ENCODE measurements around the gene CMSS1. TPM values are rescaled to one million over a fixed set of nuclear protein-coding genes. Genes with fewer than 3 reads are reported as not detected.
A peak's percentile ranks its signal among the peaks of the same experiment; 100 is the strongest.

CMSS1 gene
- total RNA-seq, 1 donor from 2014 or later, result 9.2 TPM

DNA sequence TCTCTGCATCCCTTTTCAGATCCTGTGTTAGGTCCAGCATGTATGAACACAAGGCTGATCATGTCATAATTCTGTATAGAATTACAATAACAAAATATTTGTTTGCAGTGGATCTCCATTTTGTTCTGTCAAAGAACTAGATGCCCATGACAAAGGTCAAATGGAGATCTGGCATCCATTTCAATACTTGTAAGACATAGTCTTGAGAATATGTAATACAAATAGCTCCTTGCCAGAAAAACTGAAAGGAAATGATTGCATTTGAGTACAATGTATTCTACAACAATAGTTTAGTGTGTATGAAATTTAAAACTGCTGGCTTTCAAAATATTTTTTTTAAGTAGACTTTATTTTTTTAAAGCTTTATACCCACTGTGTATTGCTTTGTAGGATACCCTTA lies 101.1 kb downstream of the CMSS1 start:
- no peaks in the 10 kb centered on the region for H3K9me3 ChIP-seq
- H3K27ac ChIP-seq, result no peak overlapping the region
- H3K4me1 ChIP-seq, result peaks cover 0 to 22% of the 10 kb centered on the region in 2 donors
- TF ChIP-seq, protein P1, sequence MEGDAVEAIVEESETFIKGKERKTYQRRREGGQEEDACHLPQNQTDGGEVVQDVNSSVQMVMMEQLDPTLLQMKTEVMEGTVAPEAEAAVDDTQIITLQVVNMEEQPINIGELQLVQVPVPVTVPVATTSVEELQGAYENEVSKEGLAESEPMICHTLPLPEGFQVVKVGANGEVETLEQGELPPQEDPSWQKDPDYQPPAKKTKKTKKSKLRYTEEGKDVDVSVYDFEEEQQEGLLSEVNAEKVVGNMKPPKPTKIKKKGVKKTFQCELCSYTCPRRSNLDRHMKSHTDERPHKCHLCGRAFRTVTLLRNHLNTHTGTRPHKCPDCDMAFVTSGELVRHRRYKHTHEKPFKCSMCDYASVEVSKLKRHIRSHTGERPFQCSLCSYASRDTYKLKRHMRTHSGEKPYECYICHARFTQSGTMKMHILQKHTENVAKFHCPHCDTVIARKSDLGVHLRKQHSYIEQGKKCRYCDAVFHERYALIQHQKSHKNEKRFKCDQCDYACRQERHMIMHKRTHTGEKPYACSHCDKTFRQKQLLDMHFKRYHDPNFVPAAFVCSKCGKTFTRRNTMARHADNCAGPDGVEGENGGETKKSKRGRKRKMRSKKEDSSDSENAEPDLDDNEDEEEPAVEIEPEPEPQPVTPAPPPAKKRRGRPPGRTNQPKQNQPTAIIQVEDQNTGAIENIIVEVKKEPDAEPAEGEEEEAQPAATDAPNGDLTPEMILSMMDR (IDR thresholded peaks at IDR 0.05), result no peak
- no peaks in the 10 kb centered on the region for H3K36me3 ChIP-seq
- no peak overlapping the region for H3K4me3 ChIP-seq
- no peak for DNase-seq (ENCODE audit: low spot score in 2 of 2)
- H3K27me3 ChIP-seq, result no peaks in the 10 kb centered on the region
- intact Hi-C loops (cut with DNase I), result no loop called here

- Histone ChIP-seq H3K4me3 (no peak overlapping the region), H3K27ac (peak overlapping the region; percentile 36 to 83), H3K27me3 (no peaks in the 10 kb centered on the region), H3K9me3 (no peaks in the 10 kb centered on the region), H3K4me1 (peaks cover 0 to 22% of the 10 kb centered on the region in 2 donors), H3K36me3 (no peaks in the 10 kb centered on the region)
- DNase-seq (ENCODE audit: low spot score in 2 of 2), result no peak
- TF ChIP-seq, protein P1 (IDR thresholded peaks at IDR 0.05), result no peak
- intact Hi-C loops (cut with DNase I), result no loop called here
These were observed 102.0 kb downstream of the CMSS1 start for GRCh38 chr3:99919694-99920093.

DNA sequence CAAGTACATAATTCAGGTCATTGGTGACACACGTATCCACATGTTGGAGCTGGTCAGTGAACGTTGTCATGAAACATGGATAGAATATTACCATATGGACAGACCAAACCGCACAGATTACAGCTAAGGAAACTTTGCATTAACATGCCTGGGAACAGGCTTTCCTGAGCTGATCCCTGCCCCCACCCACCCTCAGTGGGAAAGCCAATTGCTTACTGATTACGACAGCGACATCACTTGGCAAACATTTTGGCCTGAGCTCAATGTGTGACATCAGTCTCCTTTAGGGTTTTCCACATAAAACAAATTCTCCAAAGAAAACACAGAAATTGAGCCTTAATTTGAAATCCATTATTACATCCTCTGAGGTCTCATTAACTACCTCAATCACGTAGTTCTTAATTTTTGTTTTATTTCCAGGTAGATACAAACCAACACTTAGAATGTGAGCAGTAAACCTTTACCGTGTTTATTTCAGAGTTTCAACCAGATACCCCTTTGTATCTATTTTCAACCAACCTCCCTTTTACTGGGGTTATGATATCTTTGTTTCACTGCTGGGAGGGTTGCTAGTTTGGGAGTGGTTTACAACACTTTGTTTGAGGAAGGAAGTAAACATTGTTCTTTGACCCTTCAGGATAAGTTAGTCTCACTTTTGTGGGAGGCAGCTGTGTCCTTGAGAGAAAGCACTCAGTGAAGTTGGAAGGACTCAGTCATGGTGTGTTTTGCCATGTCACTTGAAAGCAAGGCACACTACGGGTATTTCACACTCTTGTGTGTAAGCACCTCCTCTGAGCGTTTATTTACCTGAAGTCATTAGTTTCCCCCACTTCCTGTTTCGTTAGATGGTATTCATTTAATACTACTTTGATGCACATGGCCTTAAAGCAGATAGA lies 103.1 kb downstream of the CMSS1 start:
- H3K36me3 ChIP-seq, result no peaks in the 10 kb centered on the region
- DNase-seq (ENCODE audit: low spot score in 2 of 2), result peak in 1 of 2 donors; percentile 85
- intact Hi-C loops (cut with DNase I), result no loop called here

GRCh38 chr3:99921377-99921695 lies 103.7 kb downstream of the CMSS1 start:
- Histone ChIP-seq H3K4me3 (no peak overlapping the region), H3K27ac (peak overlapping the region; percentile 78 to 83), H3K27me3 (no peaks in the 10 kb centered on the region), H3K36me3 (no peaks in the 10 kb centered on the region), H3K4me1 (peaks cover 0 to 30% of the 10 kb centered on the region in 2 donors), H3K9me3 (no peaks in the 10 kb centered on the region)
- TF ChIP-seq, protein P1 (IDR thresholded peaks at IDR 0.05), result no peak
- DNase-seq (ENCODE audit: low spot score in 2 of 2), result no peak
- intact Hi-C loops (cut with DNase I), result no loop called here

More for the DNA sequence above, 103.1 kb downstream of the CMSS1 start:
- no peak overlapping the region for H3K4me3 ChIP-seq
- H3K27me3 ChIP-seq, result no peaks in the 10 kb centered on the region
- TF ChIP-seq, protein P1 (IDR thresholded peaks at IDR 0.05), result no peak
- no peaks in the 10 kb centered on the region for H3K9me3 ChIP-seq
- peaks cover 0 to 25% of the 10 kb centered on the region in 2 donors for H3K4me1 ChIP-seq
- peak overlapping the region; percentile 78 to 83 for H3K27ac ChIP-seq

DNA sequence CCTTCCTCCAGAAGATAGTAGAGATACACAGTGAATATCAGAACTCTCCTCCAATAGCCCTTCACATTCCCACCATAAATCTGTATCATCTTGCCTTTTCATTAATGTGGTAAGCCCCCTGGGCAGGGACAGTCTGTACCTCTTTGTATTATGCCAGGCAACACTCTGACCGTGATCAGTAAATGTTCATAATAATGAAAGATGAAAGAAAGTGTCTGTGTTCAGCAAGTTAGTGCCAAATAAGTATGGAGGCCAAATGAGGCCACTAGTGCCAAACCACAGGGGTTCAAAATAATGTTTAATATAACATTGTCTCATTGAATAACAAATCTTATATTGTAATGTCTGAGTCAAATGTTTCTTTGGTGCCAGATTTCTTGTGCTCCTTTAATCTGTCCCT lies 104.3 kb downstream of the CMSS1 start:
- no peaks in the 10 kb centered on the region for H3K9me3 ChIP-seq
- peaks cover 0 to 30% of the 10 kb centered on the region in 2 donors for H3K4me1 ChIP-seq
- H3K27ac ChIP-seq, result peak overlapping the region; percentile 78 to 83
- no peak overlapping the region for H3K4me3 ChIP-seq
- no peak for DNase-seq (ENCODE audit: low spot score in 2 of 2)
- no peaks in the 10 kb centered on the region for H3K36me3 ChIP-seq
- TF ChIP-seq, protein P1 (IDR thresholded peaks at IDR 0.05), result no peak
- no peaks in the 10 kb centered on the region for H3K27me3 ChIP-seq
- intact Hi-C loops (cut with DNase I), result no loop called here

All from ascending aorta (tissue), 2 donors.